GM12872 (cell line): ENCODE data around the gene TBC1D5.
A peak's percentile ranks its signal among the peaks of the same experiment; 100 is the strongest.

Source experiments
- TF ChIP-seq, protein P1 (sequence below): IDR thresholded peaks from 3 replicates; pipeline ENCODE4 v1.5.1; 2011; ENCODE audit warnings: low read depth, mild to moderate bottlenecking, low read length, moderate library complexity; ENCODE audit not compliant: insufficient read depth

TBC1D5 gene

GRCh38 chr3:17674082-17674686, 68.2 kb downstream of the TBC1D5 start:
- TF ChIP-seq, protein P1, sequence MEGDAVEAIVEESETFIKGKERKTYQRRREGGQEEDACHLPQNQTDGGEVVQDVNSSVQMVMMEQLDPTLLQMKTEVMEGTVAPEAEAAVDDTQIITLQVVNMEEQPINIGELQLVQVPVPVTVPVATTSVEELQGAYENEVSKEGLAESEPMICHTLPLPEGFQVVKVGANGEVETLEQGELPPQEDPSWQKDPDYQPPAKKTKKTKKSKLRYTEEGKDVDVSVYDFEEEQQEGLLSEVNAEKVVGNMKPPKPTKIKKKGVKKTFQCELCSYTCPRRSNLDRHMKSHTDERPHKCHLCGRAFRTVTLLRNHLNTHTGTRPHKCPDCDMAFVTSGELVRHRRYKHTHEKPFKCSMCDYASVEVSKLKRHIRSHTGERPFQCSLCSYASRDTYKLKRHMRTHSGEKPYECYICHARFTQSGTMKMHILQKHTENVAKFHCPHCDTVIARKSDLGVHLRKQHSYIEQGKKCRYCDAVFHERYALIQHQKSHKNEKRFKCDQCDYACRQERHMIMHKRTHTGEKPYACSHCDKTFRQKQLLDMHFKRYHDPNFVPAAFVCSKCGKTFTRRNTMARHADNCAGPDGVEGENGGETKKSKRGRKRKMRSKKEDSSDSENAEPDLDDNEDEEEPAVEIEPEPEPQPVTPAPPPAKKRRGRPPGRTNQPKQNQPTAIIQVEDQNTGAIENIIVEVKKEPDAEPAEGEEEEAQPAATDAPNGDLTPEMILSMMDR = no peak

- TF ChIP-seq, protein P1 = no peak
Measured at GRCh38 chr3:17672506-17672905, 69.9 kb downstream of the TBC1D5 start.

- TF ChIP-seq, protein P1 = no peak
Measured at GRCh38 chr3:17670749-17671148, 71.7 kb downstream of the TBC1D5 start.

GRCh38 chr3:17664923-17665322, 77.5 kb downstream of the TBC1D5 start:
- TF ChIP-seq, protein P1 = no peak

DNA sequence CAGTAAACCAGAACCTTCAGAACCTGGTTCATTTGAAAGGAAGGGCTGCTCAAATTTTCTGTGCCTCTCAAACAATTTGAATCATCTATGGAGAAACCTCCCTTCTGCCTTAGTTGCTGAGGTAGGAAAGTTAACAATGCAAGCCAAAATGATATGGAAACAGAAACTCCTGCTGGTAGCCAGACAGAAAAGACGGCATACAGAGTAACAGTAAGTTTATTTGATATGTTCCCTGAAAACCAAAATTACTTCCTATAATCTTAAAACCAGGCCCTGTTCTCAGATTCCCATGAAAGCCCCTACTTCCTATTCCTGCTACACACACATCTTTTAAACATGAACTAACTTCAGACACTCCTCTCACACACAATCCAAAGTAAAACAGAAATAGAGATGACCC, 86.2 kb downstream of the TBC1D5 start:
- TF ChIP-seq, protein P1 = no peak

DNA sequence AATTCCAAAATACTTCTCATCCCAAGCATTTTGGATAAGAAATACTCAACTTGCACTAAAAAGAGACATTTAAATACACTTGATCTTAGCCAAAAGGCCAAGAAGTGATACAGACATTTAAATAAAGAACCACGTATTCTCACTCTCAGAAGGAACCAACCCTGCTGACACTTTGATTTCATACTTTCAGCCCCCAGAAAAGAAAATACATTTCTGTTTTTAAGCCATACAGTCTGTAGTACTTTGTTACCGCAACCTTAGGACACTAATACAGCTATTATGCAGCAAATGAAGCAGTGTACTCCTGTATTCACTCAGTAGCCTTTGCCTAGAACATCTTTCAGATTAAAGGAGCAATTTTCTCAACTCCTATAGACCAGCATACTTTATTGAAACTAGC, 86.7 kb downstream of the TBC1D5 start:
- TF ChIP-seq, protein P1 = no peak

- TF ChIP-seq, protein P1 = peak; percentile 59
Measured at GRCh38 chr3:17645074-17645698, 97.2 kb downstream of the TBC1D5 start.
